ENCODE data around the gene UBAP2. TPM values are rescaled to one million over a fixed set of nuclear protein-coding genes. Genes with fewer than 3 reads are reported as not detected.

The UBAP2 gene
- total RNA-seq, 4 donors from 2014 or later: 14.5 to 27.8 (median 20.5) TPM

- H3K36me3 ChIP-seq: peaks cover 0 to 26% (median 0%) of the 10 kb centered on the region in 3 donors
- intact Hi-C loops (cut with DNase I): no loop called here
- no peak overlapping the region for H3K4me3 ChIP-seq
- TF ChIP-seq CTCF (IDR thresholded peaks at IDR 0.05) (no peak), POLR2A (IDR thresholded peaks at IDR 0.05) (no peak)
- no peaks in the 10 kb centered on the region for H3K9me3 ChIP-seq
- no peak for DNase-seq
- peaks cover 0 to 4% (median 0%) of the 10 kb centered on the region in 3 donors for H3K4me1 ChIP-seq
- H3K27ac ChIP-seq: no peak overlapping the region
- WGBS, 2 donors: 73% methylated on average over 2 of the region's 2 CpGs
- H3K27me3 ChIP-seq: no peaks in the 10 kb centered on the region
These were observed 11.1 kb downstream of the UBAP2 start for GRCh38 chr9:34037626-34038025.

- intact Hi-C loops (cut with DNase I): no loop called here
- no peak overlapping the region for H3K27ac ChIP-seq
- 86 to 93% methylated on average over 4 of the region's 5 CpGs for WGBS, 2 donors
- H3K4me3 ChIP-seq: no peak overlapping the region
- TF ChIP-seq CTCF (IDR thresholded peaks at IDR 0.05) (no peak), POLR2A (IDR thresholded peaks at IDR 0.05) (no peak)
- no peak for DNase-seq
- H3K27me3 ChIP-seq: no peaks in the 10 kb centered on the region
- H3K9me3 ChIP-seq: no peaks in the 10 kb centered on the region
- peaks cover 0 to 18% (median 0%) of the 10 kb centered on the region in 3 donors for H3K36me3 ChIP-seq
- peaks cover 0 to 9% (median 0%) of the 10 kb centered on the region in 3 donors for H3K4me1 ChIP-seq
These were observed 12.1 kb downstream of the UBAP2 start for GRCh38 chr9:34036625-34037024.

- intact Hi-C loops (cut with DNase I): no loop called here
- H3K27me3 ChIP-seq: no peaks in the 10 kb centered on the region
- peaks cover 0 to 12% (median 0%) of the 10 kb centered on the region in 3 donors for H3K36me3 ChIP-seq
- WGBS, 2 donors: 63 to 74% methylated on average over 5 of the region's 5 CpGs
- TF ChIP-seq POLR2A (IDR thresholded peaks at IDR 0.05): no peak
- TF ChIP-seq CTCF (IDR thresholded peaks at IDR 0.05): no peak
- no peaks in the 10 kb centered on the region for H3K9me3 ChIP-seq
- peaks cover 0 to 9% (median 0%) of the 10 kb centered on the region in 3 donors for H3K4me1 ChIP-seq
- H3K4me3 ChIP-seq: no peak overlapping the region
- DNase-seq: no peak
- no peak overlapping the region for H3K27ac ChIP-seq
These were observed 13.0 kb downstream of the UBAP2 start for GRCh38 chr9:34035656-34036055.

- H3K27ac ChIP-seq: no peak overlapping the region
- no peaks in the 10 kb centered on the region for H3K9me3 ChIP-seq
- 72 to 76% methylated on average over 6 of the region's 6 CpGs for WGBS, 2 donors
- H3K4me1 ChIP-seq: peaks cover 0 to 9% (median 0%) of the 10 kb centered on the region in 3 donors
- peaks cover 0 to 22% (median 0%) of the 10 kb centered on the region in 3 donors for H3K36me3 ChIP-seq
- DNase-seq: no peak
- TF ChIP-seq POLR2A (IDR thresholded peaks at IDR 0.05) (no peak), CTCF (IDR thresholded peaks at IDR 0.05) (no peak)
- no peak overlapping the region for H3K4me3 ChIP-seq
- intact Hi-C loops (cut with DNase I): no loop called here
- no peaks in the 10 kb centered on the region for H3K27me3 ChIP-seq
These were observed 14.0 kb downstream of the UBAP2 start for GRCh38 chr9:34034698-34035065.

- WGBS, 2 donors: 64 to 82% methylated on average over 3 to 7 of the region's 7 CpGs
- intact Hi-C loops (cut with DNase I): no loop called here
- Histone ChIP-seq H3K4me1 (peaks cover 0 to 9% (median 0%) of the 10 kb centered on the region in 3 donors), H3K27ac (no peak overlapping the region), H3K9me3 (no peaks in the 10 kb centered on the region), H3K36me3 (peaks cover 0 to 26% (median 0%) of the 10 kb centered on the region in 3 donors), H3K4me3 (no peak overlapping the region), H3K27me3 (no peaks in the 10 kb centered on the region)
- DNase-seq: no peak
- TF ChIP-seq POLR2A (IDR thresholded peaks at IDR 0.05) (no peak), CTCF (IDR thresholded peaks at IDR 0.05) (no peak)
These were observed 16.1 kb downstream of the UBAP2 start for GRCh38 chr9:34032631-34033030.
